OCI-LY1 (cell line): Measurements from ENCODE around the gene C5orf24.

Source experiments
- H2AFZ ChIP-seq: fragments of 200-600 bp; sonication (generic), shearing (Covaris generic); 2 replicates; pipeline ENCODE4 v1.6.0; 2014; ENCODE audit warnings: antibody characterized with exemption, mild to moderate bottlenecking, low read length
- H3F3A ChIP-seq: fragments of 200-600 bp; sonication (generic), shearing (Covaris generic); 2 replicates; pipeline ENCODE4 v1.6.0; 2014; ENCODE audit warnings: mild to moderate bottlenecking, antibody characterized with exemption, low read length, moderate library complexity; ENCODE audit not compliant: insufficient read depth
- H3K27ac ChIP-seq: fragments of 200-600 bp; sonication (generic); 2 replicates; pipeline ENCODE4 v1.5.1; 2014; ENCODE audit warnings: low read length, mixed run types, mild to moderate bottlenecking, low read depth; ENCODE audit not compliant: poor library complexity, severe bottlenecking
- H3K27me3 ChIP-seq: fragments of 200-600 bp; sonication (generic); 2 replicates; pipeline ENCODE4 v1.6.0; 2014; ENCODE audit warnings: antibody characterized with exemption, mild to moderate bottlenecking, low read length, moderate library complexity; ENCODE audit not compliant: insufficient read depth
- H3K36me3 ChIP-seq: fragments of 200-600 bp; sonication (generic); 2 replicates; pipeline ENCODE4 v1.6.1; 2014; ENCODE audit warnings: mild to moderate bottlenecking, antibody characterized with exemption, low read length, moderate library complexity, mixed read lengths; ENCODE audit not compliant: insufficient read depth
- H3K4me1 ChIP-seq: fragments of 200-600 bp; sonication (generic); 2 replicates; pipeline ENCODE4 v1.5.1; 2014; ENCODE audit warnings: mild to moderate bottlenecking, low read length, moderate library complexity; ENCODE audit not compliant: insufficient read depth, severe bottlenecking
- H3K4me2 ChIP-seq: fragments of 200-600 bp; sonication (generic), shearing (Covaris generic); 2 replicates; pipeline ENCODE4 v1.6.1; 2014; ENCODE audit warnings: low read length
- H3K4me3 ChIP-seq: fragments of 200-600 bp; sonication (generic); 2 replicates; pipeline ENCODE4 v1.5.1; 2014; ENCODE audit warnings: low read length, low read depth, mild to moderate bottlenecking, mixed read lengths; ENCODE audit not compliant: poor library complexity, severe bottlenecking
- H3K79me2 ChIP-seq: fragments of 200-600 bp; shearing (Covaris generic); 2 replicates; pipeline ENCODE4 v1.6.1; 2016; ENCODE audit warnings: mixed run types, low read length, mixed read lengths; ENCODE audit not compliant: insufficient read depth
- H3K9ac ChIP-seq: fragments of 200-600 bp; sonication (generic), shearing (Covaris generic); 2 replicates; pipeline ENCODE4 v1.6.1; 2014; ENCODE audit warnings: mild to moderate bottlenecking, low read length, mixed read lengths
- H3K9me2 ChIP-seq: fragments of 200-600 bp; sonication (generic), shearing (Covaris generic); 2 replicates; pipeline ENCODE4 v1.6.1; 2014; ENCODE audit warnings: low read depth, mild to moderate bottlenecking, low read length, mixed read lengths
- H3K9me3 ChIP-seq: fragments of 200-600 bp; shearing (Covaris generic); 2 replicates; pipeline ENCODE4 v1.6.1; 2014; ENCODE audit warnings: low read length, mixed read lengths
- H4K20me1 ChIP-seq: fragments of 200-600 bp; sonication (generic), shearing (Covaris generic); 2 replicates; pipeline ENCODE4 v1.6.0; 2016; ENCODE audit warnings: mild to moderate bottlenecking, low read length; ENCODE audit not compliant: insufficient read depth
- CTCF ChIP-seq: fragments of 200-600 bp; sonication (generic), shearing (Covaris generic); IDR thresholded peaks from 2 replicates; pipeline ENCODE4 v1.5.1; 2017; ENCODE audit warnings: mild to moderate bottlenecking, antibody characterized with exemption, low read length, moderate library complexity, mixed read lengths
- EZH2 ChIP-seq: fragments of 200-600 bp; sonication (generic), shearing (Covaris generic); IDR thresholded peaks from 2 replicates; pipeline ENCODE4 v1.8.0; 2017; ENCODE audit warnings: borderline replicate concordance, mixed run types, mild to moderate bottlenecking, antibody characterized with exemption, low read length, moderate library complexity, mixed read lengths

C5orf24 gene

GRCh38 chr5:134906811-134907210 lies 61.0 kb downstream of the C5orf24 start:
- H2AFZ ChIP-seq, result no peak overlapping the region
- H3K4me3 ChIP-seq, result peak overlapping the region; percentile 81
- TF ChIP-seq CTCF (no peak), EZH2 (no peak)
- peak overlapping the region; percentile 87 for H3K9ac ChIP-seq
- no peaks in the 10 kb centered on the region for H3K79me2 ChIP-seq
- H3K4me2 ChIP-seq, result peak overlapping the region; percentile 82
- peaks cover 21% of the 10 kb centered on the region; the same call in 1 of the 2 replicates for H3K36me3 ChIP-seq
- H3K9me3 ChIP-seq, result no peaks in the 10 kb centered on the region
- H4K20me1 ChIP-seq, result no peaks in the 10 kb centered on the region
- no peaks in the 10 kb centered on the region for H3K27me3 ChIP-seq
- 0 out of 2 replicates have a peak, but pooled peaks cover 7% of the 10 kb centered on the region for H3F3A ChIP-seq
- H3K9me2 ChIP-seq, result no peaks in the 10 kb centered on the region
- H3K27ac ChIP-seq, result peak overlapping the region; percentile 95
- peaks cover 35% of the 10 kb centered on the region for H3K4me1 ChIP-seq
